ENCODE data around the gene SSNA1. TPM values are rescaled to one million over a fixed set of nuclear protein-coding genes. Genes with fewer than 3 reads are reported as not detected.
A peak's percentile ranks its signal among the peaks of the same experiment; 100 is the strongest.
"Not testable (repeated sequence)": the region's sequence is repeated elsewhere in the genome, so short reads cannot be mapped to it uniquely, and the experiment has no call there.

Gene SSNA1
- total and polyA plus RNA-seq, 7 donors, result 39.6 to 122 (median 93.2) TPM

- WGBS, 2 donors, result 20 to 60% methylated on average over 13 of the region's 13 CpGs
- peaks cover 2 to 60% (median 52%) of the 10 kb centered on the region in 4 donors for H3K4me1 ChIP-seq
- H3K27ac ChIP-seq, result no peak overlapping the region
- peaks cover 3 to 20% (median 19%) of the 10 kb centered on the region in 3 donors for H3K27me3 ChIP-seq
- H3K4me3 ChIP-seq, result no peak overlapping the region
- no peaks in the 10 kb centered on the region for H3K9me3 ChIP-seq
- peaks cover 0 to 10% (median 8%) of the 10 kb centered on the region in 4 donors for H3K36me3 ChIP-seq
- intact Hi-C loops (cut with DNase I), result loop anchor here (5.0 kb wide), 1 partner anchor 51 kb away; the partner anchor contains the start of genes ANAPC2 and SSNA1
- no peak for TF ChIP-seq CTCF (IDR thresholded peaks at IDR 0.05)
- TF ChIP-seq POLR2AphosphoS5 (IDR thresholded peaks at IDR 0.05), result no peak
- DNase-seq, result no peak
Observed at GRCh38 chr9:137237759-137238726, 49.6 kb downstream of the SSNA1 start.

GRCh38 chr9:137239541-137240200 lies 51.2 kb downstream of the SSNA1 start:
- not testable (repeated sequence) for H3K9me3 ChIP-seq, DNase-seq, H3K27me3 ChIP-seq
- H3K36me3 ChIP-seq, result peaks cover 4 to 19% (median 15%) of the 10 kb centered on the region in 4 donors
- peak overlapping the region; percentile 98 to 100 (median 98) for H3K27ac ChIP-seq
- peak overlapping the region; percentile 63 to 90 (median 78) for H3K4me3 ChIP-seq
- intact Hi-C loops (cut with DNase I), result loop anchor here (2.0 to 5.0 kb wide), 4 partner anchors 15 to 52 kb away; partner anchors contain the start of genes ANAPC2, NELFB, RNF208 and SSNA1
- H3K4me1 ChIP-seq, result peaks cover 2 to 75% (median 59%) of the 10 kb centered on the region in 4 donors
- 15 to 43% methylated on average over 27 of the region's 27 CpGs for WGBS, 2 donors

Small RNA genes lying within 50 kb of the gene (small RNA-seq; reads per million reads assigned to genes)
- gene MIR3621, result 0 reads per million in 3 donors

Other genes with a start within 250 kb of the SSNA1 start
Only the 30 nearest of the 33 such genes appear.
- gene PTGDS, start 211.2 kb upstream of the SSNA1 start, total RNA-seq, result 10 to 100 TPM; 11.8 to 36.6 (median 32.4) TPM
- 100 to 1,000 TPM in 1 of 3 donors, 10 to 100 TPM in 1, 1 to 10 TPM in 1; 8.3 to 218 (median 24.0) TPM for gene PTGDS, start 211.2 kb upstream of the SSNA1 start, polyA plus RNA-seq
- 1 to 10 TPM in 1 of 4 donors, under 1 TPM in 3; 0.14 to 1.1 (median 0.43) TPM for gene LCNL1, start 205.7 kb upstream of the SSNA1 start, total RNA-seq
- gene LCNL1, start 205.7 kb upstream of the SSNA1 start, polyA plus RNA-seq, result under 1 TPM in 1 of 3 donors, not detected in 2; 0.50 TPM
- gene PAXX, start 196.3 kb upstream of the SSNA1 start, total RNA-seq, result 10 to 100 TPM; 28.0 to 38.0 (median 36.2) TPM
- gene PAXX, start 196.3 kb upstream of the SSNA1 start, polyA plus RNA-seq, result 10 to 100 TPM; 28.4 to 80.9 (median 40.8) TPM
- 1 to 10 TPM in 1 of 4 donors, not detected in 3; 1.4 TPM for gene CLIC3, start 192.1 kb upstream of the SSNA1 start, total RNA-seq
- gene CLIC3, start 192.1 kb upstream of the SSNA1 start, polyA plus RNA-seq, result 1 to 10 TPM in 1 of 3 donors, not detected in 2; 4.7 TPM
- 10 to 100 TPM in 3 of 4 donors, 1 to 10 TPM in 1; 9.2 to 19.7 (median 13.2) TPM for gene ABCA2, start 160.4 kb upstream of the SSNA1 start, total RNA-seq
- gene ABCA2, start 160.4 kb upstream of the SSNA1 start, polyA plus RNA-seq, result 10 to 100 TPM in 1 of 3 donors, 1 to 10 TPM in 2; 6.0 to 28.6 (median 9.0) TPM
- gene FUT7, start 156.6 kb upstream of the SSNA1 start, total RNA-seq, result 1 to 10 TPM in 1 of 4 donors, under 1 TPM in 2, not detected in 1; 0.36 to 1.3 (median 0.41) TPM
- 1 to 10 TPM in 1 of 3 donors, not detected in 2; 1.3 TPM for gene FUT7, start 156.6 kb upstream of the SSNA1 start, polyA plus RNA-seq
- gene NPDC1, start 142.5 kb upstream of the SSNA1 start, total RNA-seq, result 100 to 1,000 TPM in 1 of 4 donors, 10 to 100 TPM in 3; 21.4 to 101 (median 42.4) TPM
- gene NPDC1, start 142.5 kb upstream of the SSNA1 start, polyA plus RNA-seq, result 100 to 1,000 TPM in 1 of 3 donors, 10 to 100 TPM in 2; 47.9 to 118 (median 91.9) TPM
- gene ENTPD2, start 134.6 kb upstream of the SSNA1 start, total RNA-seq, result 1 to 10 TPM in 3 of 4 donors, not detected in 1; 1.2 to 2.2 (median 2.1) TPM
- 1 to 10 TPM in 2 of 3 donors, under 1 TPM in 1; 0.92 to 6.4 (median 3.0) TPM for gene ENTPD2, start 134.6 kb upstream of the SSNA1 start, polyA plus RNA-seq
- under 1 TPM in 1 of 4 donors, not detected in 3; 0.81 TPM for gene SAPCD2, start 118.1 kb upstream of the SSNA1 start, total RNA-seq
- 10 to 100 TPM in 1 of 3 donors, 1 to 10 TPM in 2; 3.6 to 16.4 (median 3.7) TPM for gene SAPCD2, start 118.1 kb upstream of the SSNA1 start, polyA plus RNA-seq
- gene UAP1L1, start 111.2 kb upstream of the SSNA1 start, total RNA-seq, result 1 to 10 TPM; 2.9 to 9.1 (median 4.8) TPM
- gene UAP1L1, start 111.2 kb upstream of the SSNA1 start, polyA plus RNA-seq, result 1 to 10 TPM; 4.2 to 9.6 (median 6.0) TPM
- gene MAN1B1, start 101.7 kb upstream of the SSNA1 start, total RNA-seq, result 10 to 100 TPM; 27.8 to 34.9 (median 28.7) TPM
- 10 to 100 TPM; 12.0 to 52.0 (median 14.1) TPM for gene MAN1B1, start 101.7 kb upstream of the SSNA1 start, polyA plus RNA-seq
- 100 to 1,000 TPM in 2 of 4 donors, 10 to 100 TPM in 2; 88.5 to 140 (median 111) TPM for gene DPP7, start 73.9 kb upstream of the SSNA1 start, total RNA-seq
- gene DPP7, start 73.9 kb upstream of the SSNA1 start, polyA plus RNA-seq, result 100 to 1,000 TPM in 1 of 3 donors, 10 to 100 TPM in 2; 26.6 to 158 (median 36.6) TPM
- gene GRIN1, start 49.5 kb upstream of the SSNA1 start, total RNA-seq, result 1 to 10 TPM in 1 of 4 donors, under 1 TPM in 3; 0.16 to 1.1 (median 0.38) TPM
- under 1 TPM in 1 of 3 donors, not detected in 2; 0.69 TPM for gene GRIN1, start 49.5 kb upstream of the SSNA1 start, polyA plus RNA-seq
- gene LRRC26, start 18.6 kb upstream of the SSNA1 start, total RNA-seq, result under 1 TPM in 1 of 4 donors, not detected in 3; 0.68 TPM
- gene LRRC26, start 18.6 kb upstream of the SSNA1 start, polyA plus RNA-seq, result 1 to 10 TPM; 1.2 to 6.3 (median 1.4) TPM
- not detected for gene TMEM210, start 16.6 kb upstream of the SSNA1 start, total RNA-seq
- under 1 TPM in 1 of 3 donors, not detected in 2; 0.12 TPM for gene TMEM210, start 16.6 kb upstream of the SSNA1 start, polyA plus RNA-seq
- 10 to 100 TPM; 21.0 to 27.4 (median 24.6) TPM for gene ANAPC2, start 116 bp upstream of the SSNA1 start, total RNA-seq
- 10 to 100 TPM; 12.5 to 49.3 (median 13.2) TPM for gene ANAPC2, start 116 bp upstream of the SSNA1 start, polyA plus RNA-seq
- 1 to 10 TPM; 3.0 to 4.6 (median 3.8) TPM for gene TPRN, start 12.1 kb downstream of the SSNA1 start, total RNA-seq
- gene TPRN, start 12.1 kb downstream of the SSNA1 start, polyA plus RNA-seq, result 10 to 100 TPM; 64.9 to 80.5 (median 78.1) TPM
- 10 to 100 TPM; 24.8 to 33.4 (median 29.1) TPM for gene TMEM203, start 17.0 kb downstream of the SSNA1 start, total RNA-seq
- 10 to 100 TPM; 27.5 to 42.0 (median 38.4) TPM for gene TMEM203, start 17.0 kb downstream of the SSNA1 start, polyA plus RNA-seq
- 10 to 100 TPM in 1 of 4 donors, 1 to 10 TPM in 3; 3.8 to 12.7 (median 5.1) TPM for gene NDOR1, start 17.0 kb downstream of the SSNA1 start, total RNA-seq
- 10 to 100 TPM in 1 of 3 donors, 1 to 10 TPM in 2; 5.4 to 20.2 (median 6.0) TPM for gene NDOR1, start 17.0 kb downstream of the SSNA1 start, polyA plus RNA-seq
- gene RNF208, start 33.6 kb downstream of the SSNA1 start, total RNA-seq, result 1 to 10 TPM in 2 of 4 donors, under 1 TPM in 1, not detected in 1; 0.54 to 1.9 (median 1.1) TPM
- 1 to 10 TPM; 4.8 to 8.8 (median 5.5) TPM for gene RNF208, start 33.6 kb downstream of the SSNA1 start, polyA plus RNA-seq
- under 1 TPM in 1 of 4 donors, not detected in 3; 0.33 TPM for gene CYSRT1, start 36.5 kb downstream of the SSNA1 start, total RNA-seq
- gene CYSRT1, start 36.5 kb downstream of the SSNA1 start, polyA plus RNA-seq, result 1 to 10 TPM in 1 of 3 donors, under 1 TPM in 1, not detected in 1; 0.54 to 1.2 TPM
- gene RNF224, start 38.8 kb downstream of the SSNA1 start, total RNA-seq, result not detected
- under 1 TPM in 1 of 3 donors, not detected in 2; 0.04 TPM for gene RNF224, start 38.8 kb downstream of the SSNA1 start, polyA plus RNA-seq
- not detected for gene SLC34A3, start 42.2 kb downstream of the SSNA1 start, total RNA-seq
- gene SLC34A3, start 42.2 kb downstream of the SSNA1 start, polyA plus RNA-seq, result not detected
- gene TUBB4B, start 52.6 kb downstream of the SSNA1 start, total RNA-seq, result 100 to 1,000 TPM; 141 to 196 (median 164) TPM
- 100 to 1,000 TPM; 292 to 505 (median 444) TPM for gene TUBB4B, start 52.6 kb downstream of the SSNA1 start, polyA plus RNA-seq
- gene STPG3, start 62.6 kb downstream of the SSNA1 start, total RNA-seq, result not detected
- not detected for gene STPG3, start 62.6 kb downstream of the SSNA1 start, polyA plus RNA-seq
- 10 to 100 TPM; 24.7 to 36.5 (median 33.2) TPM for gene NELFB, start 66.7 kb downstream of the SSNA1 start, total RNA-seq
- gene NELFB, start 66.7 kb downstream of the SSNA1 start, polyA plus RNA-seq, result 10 to 100 TPM; 41.6 to 70.5 (median 45.0) TPM
- gene TOR4A, start 89.0 kb downstream of the SSNA1 start, total RNA-seq, result 1 to 10 TPM; 3.8 to 4.3 (median 3.9) TPM
- 10 to 100 TPM in 1 of 3 donors, 1 to 10 TPM in 2; 5.1 to 33.0 (median 6.6) TPM for gene TOR4A, start 89.0 kb downstream of the SSNA1 start, polyA plus RNA-seq
- gene NRARP, start 113.6 kb downstream of the SSNA1 start, total RNA-seq, result 1 to 10 TPM in 3 of 4 donors, not detected in 1; 1.8 to 2.9 (median 2.8) TPM
- gene NRARP, start 113.6 kb downstream of the SSNA1 start, polyA plus RNA-seq, result 10 to 100 TPM; 20.4 to 24.7 (median 24.0) TPM
- gene EXD3, start 234.5 kb downstream of the SSNA1 start, total RNA-seq, result 10 to 100 TPM in 2 of 4 donors, 1 to 10 TPM in 2; 8.9 to 25.5 (median 11.8) TPM
- 10 to 100 TPM; 18.0 to 29.7 (median 26.6) TPM for gene EXD3, start 234.5 kb downstream of the SSNA1 start, polyA plus RNA-seq
- 1 to 10 TPM; 1.4 to 3.3 (median 2.9) TPM for gene NOXA1, start 234.7 kb downstream of the SSNA1 start, total RNA-seq
- 10 to 100 TPM; 15.0 to 16.4 (median 15.4) TPM for gene NOXA1, start 234.7 kb downstream of the SSNA1 start, polyA plus RNA-seq